Cardiac muscle cell (in vitro differentiated cells and primary cell): ENCODE results near the gene U2AF2. TPM values are rescaled to one million over a fixed set of nuclear protein-coding genes. Genes with fewer than 3 reads are reported as not detected.

Experiments
- DNase-seq, 2 donors: peaks; one replicate each; pipeline versions ENCODE4 v3.0.0 to v3.0.0-alpha.2; 2010 to 2017; ENCODE audit warnings: low read depth in 1 of 2, low spot score in 1 of 2
- H3K27ac ChIP-seq: fragments of 200-600 bp; sonication (generic); 2 replicates; pipeline ENCODE4 v1.5.1; 2016
- H3K27me3 ChIP-seq: fragments of 200-600 bp; sonication (generic); 2 replicates; pipeline ENCODE4 v1.6.0; 2016; ENCODE audit warnings: control low read depth
- H3K36me3 ChIP-seq: fragments of 200-600 bp; sonication (generic); 2 replicates; pipeline ENCODE4 v1.5.1; 2016; ENCODE audit warnings: control low read depth
- H3K4me1 ChIP-seq: fragments of 200-600 bp; sonication (generic); 2 replicates; pipeline ENCODE4 v1.8.1; 2017; ENCODE audit warnings: low read depth, mild to moderate bottlenecking, mixed run types
- H3K4me3 ChIP-seq: fragments of 200-600 bp; sonication (generic); 2 replicates; pipeline ENCODE4 v1.5.1; 2016; ENCODE audit warnings: mild to moderate bottlenecking
- H3K9me3 ChIP-seq: fragments of 200-600 bp; sonication (generic); 2 replicates; pipeline ENCODE4 v1.5.1; 2017; ENCODE audit warnings: low read depth, mild to moderate bottlenecking, control low read depth
- CTCF ChIP-seq: IDR thresholded peaks from 2 replicates; pipeline ENCODE4 v1.5.1; 2012; ENCODE audit warnings: low read depth, mild to moderate bottlenecking, low read length
- polyA plus RNA-seq: library from polyadenylated mRNA; unstranded; fragments of >200 nt; fragmentation: Nextera tagmentation; extraction: Ambion mirVana; gene quantifications from 2 replicates; pipeline ENCODE4 v1.2.1, GENCODE V29; 2016
- total RNA-seq: library from RNA; depleted of rRNA; stranded (reverse); fragments of >200 nt; gene quantifications from 2 replicates; pipeline ENCODE4 v1.2.3, GENCODE V29; 2016

Gene U2AF2
- total and polyA plus RNA-seq, 2 experiments from 2014 or later: 13.4 to 187 TPM

- no peak for DNase-seq
- Histone ChIP-seq H3K4me3 (no peak overlapping the region), H3K9me3 (no peaks in the 10 kb centered on the region), H3K27me3 (no peaks in the 10 kb centered on the region), H3K27ac (no peak overlapping the region), H3K4me1 (no peaks in the 10 kb centered on the region), H3K36me3 (peaks cover 10% of the 10 kb centered on the region)
- TF ChIP-seq CTCF: no peak
Measured at GRCh38 chr19:55686311-55687050, 31.6 kb downstream of the U2AF2 start.

- Histone ChIP-seq H3K4me1 (no peaks in the 10 kb centered on the region), H3K27me3 (no peaks in the 10 kb centered on the region), H3K4me3 (no peak overlapping the region), H3K36me3 (peaks cover 10% of the 10 kb centered on the region), H3K9me3 (no peaks in the 10 kb centered on the region), H3K27ac (no peak overlapping the region)
- no peak for TF ChIP-seq CTCF
- no peak for DNase-seq
Measured at GRCh38 chr19:55687281-55688201, 32.7 kb downstream of the U2AF2 start.

- peaks cover 10% of the 10 kb centered on the region for H3K36me3 ChIP-seq
- H3K27ac ChIP-seq: no peak overlapping the region
- H3K4me3 ChIP-seq: no peak overlapping the region
- no peaks in the 10 kb centered on the region for H3K27me3 ChIP-seq
- no peak for DNase-seq
- H3K9me3 ChIP-seq: no peaks in the 10 kb centered on the region
- TF ChIP-seq CTCF: no peak
- H3K4me1 ChIP-seq: no peaks in the 10 kb centered on the region
Measured at GRCh38 chr19:55688422-55689218, 33.8 kb downstream of the U2AF2 start.

GRCh38 chr19:55689411-55690108 is 34.7 kb downstream of the U2AF2 start:
- no peak overlapping the region for H3K4me3 ChIP-seq
- TF ChIP-seq CTCF: no peak
- peaks cover 8% of the 10 kb centered on the region for H3K36me3 ChIP-seq
- no peak for DNase-seq
- no peaks in the 10 kb centered on the region for H3K4me1 ChIP-seq
- no peaks in the 10 kb centered on the region for H3K27me3 ChIP-seq
- no peaks in the 10 kb centered on the region for H3K9me3 ChIP-seq
- H3K27ac ChIP-seq: no peak overlapping the region
